Measurements from ENCODE around the gene AMFR.
"Not testable (repeated sequence)": the region's sequence is repeated elsewhere in the genome, so short reads cannot be mapped to it uniquely, and the experiment has no call there.

Gene AMFR

DNA sequence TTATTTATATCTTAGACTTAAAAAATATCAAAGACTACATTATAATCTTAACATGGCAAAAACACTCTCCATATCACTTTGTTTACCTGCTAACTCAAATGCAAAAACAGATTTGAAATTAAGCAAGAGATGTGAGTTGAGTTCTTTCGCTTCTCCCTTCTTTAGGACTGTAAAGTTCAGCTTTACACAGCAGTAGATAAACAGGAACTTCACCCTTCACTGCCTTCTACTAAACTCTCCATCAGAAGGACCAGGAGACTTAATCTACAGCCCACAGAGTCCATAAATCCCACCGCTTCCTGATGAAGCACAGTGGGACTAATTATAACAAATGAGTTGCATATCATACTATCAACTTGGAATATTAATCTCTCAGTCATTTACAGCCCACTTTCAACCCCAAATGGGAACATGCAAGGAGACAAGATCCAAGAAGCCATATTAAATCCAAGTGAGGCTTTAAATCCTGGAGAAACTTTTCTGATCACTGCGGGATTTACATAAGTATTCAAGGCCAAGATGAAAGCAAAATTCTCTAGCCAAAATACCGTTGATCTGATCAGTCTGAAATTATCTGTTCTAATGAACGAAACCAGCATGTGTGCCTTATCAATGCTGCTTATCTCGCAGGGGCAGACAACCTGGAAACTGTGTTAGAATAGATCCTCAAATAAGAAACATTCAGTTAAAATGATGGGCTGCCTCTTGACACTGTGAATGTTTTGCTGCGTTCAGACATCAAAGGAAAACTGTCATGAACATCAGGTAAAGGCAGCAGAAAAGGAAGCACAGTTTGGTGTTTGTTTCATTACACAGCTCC is 1.6 kb downstream of the AMFR start:
- DNase-seq (ENCODE audit: low read depth): no peak

DNA sequence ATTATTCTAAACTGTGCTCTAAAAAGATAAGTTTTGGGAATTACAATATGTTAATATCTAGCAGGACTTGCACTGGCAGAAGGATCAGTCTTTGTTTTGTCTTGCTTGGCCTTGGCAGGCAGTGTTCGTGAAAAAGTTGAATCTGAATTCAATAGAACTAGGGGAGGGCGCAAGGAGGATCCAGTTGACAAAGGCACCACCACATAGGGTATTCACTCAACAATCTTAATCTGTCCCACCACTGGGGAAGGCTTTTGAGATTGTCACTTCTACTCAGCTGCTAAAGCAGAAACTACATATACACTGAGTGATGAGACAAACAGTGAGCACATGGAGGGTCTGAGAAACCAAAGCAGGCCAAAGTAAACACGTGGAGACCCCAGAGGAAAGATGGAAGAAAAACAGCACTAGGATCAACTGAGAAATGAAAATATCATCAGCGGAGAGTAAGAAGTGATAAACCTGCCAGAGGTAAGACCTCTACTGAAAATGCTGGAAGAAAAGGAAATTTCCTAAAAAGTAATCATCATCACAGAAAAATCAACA is 2.4 kb downstream of the AMFR start:
- no peak for DNase-seq (ENCODE audit: low read depth)

DNA sequence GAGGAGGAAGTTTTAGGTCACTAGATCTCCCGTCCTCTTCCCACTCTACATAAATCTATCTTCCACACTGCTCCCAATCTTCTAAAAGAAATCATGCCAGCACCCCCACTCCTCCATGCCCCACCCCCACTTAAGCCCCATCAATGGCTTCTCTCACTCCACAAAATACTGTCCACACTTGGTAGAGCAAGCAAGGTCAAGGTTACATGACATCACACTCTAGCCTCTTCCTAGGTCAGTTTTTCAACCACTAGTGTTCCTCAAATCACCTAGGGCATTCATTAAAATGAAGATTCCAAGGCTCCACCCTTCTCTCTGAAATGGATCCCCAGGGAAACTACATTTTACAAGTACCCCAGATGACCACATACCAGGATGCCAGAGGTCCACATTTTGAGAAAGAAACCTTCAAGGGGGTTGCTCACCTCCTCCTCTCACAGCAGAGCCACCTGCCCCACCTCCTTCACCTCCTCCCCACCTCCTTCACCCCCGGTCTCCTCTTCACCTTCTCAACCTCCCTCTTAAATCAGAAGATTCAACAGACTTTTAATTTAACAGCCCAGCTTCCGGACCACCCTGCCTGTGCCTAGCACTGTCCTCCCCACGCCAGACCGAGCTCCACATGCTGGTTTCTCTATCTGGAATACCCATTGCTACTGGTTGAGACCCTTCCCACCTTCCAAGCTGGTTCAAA is 3.2 kb downstream of the AMFR start:
- DNase-seq (ENCODE audit: low read depth): no peak

DNA sequence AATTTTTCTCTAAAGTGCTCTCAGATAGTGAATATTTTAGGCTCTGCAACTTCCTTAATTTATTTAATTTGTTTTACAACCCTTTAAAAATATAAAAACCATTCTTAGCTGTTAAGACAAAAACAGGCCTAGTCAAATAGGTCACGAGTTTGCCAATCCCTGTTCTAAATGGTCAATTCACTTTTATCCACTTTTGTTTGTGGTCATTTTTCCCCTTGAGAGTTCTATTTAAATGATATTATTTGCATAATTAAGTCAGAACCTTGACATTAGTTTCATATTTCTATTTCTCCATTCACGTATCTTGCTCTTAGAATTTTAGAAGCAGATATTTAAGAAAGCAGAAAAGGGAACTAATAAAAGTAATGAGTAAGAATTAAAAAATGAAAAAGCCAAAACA is 4.0 kb downstream of the AMFR start:
- DNase-seq (ENCODE audit: low read depth): no peak

DNA sequence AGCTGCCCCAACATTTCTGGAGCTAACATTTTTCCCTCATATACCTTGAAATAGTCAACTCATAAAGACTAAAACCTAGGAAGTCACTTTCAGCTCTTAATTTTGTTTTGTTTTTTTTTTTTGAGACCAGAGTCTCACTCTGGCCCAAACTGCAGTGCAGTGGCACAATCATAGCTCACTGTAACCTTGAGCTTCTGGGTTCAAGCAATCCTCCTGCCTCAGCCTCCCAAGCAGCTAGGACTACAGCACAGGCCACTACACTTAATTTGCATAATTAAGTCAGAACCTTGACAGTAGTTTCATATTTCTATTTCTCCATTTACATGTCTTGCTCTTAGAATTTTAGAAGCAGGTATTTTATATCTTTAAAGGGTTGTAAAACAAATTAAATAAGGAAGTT is 4.7 kb downstream of the AMFR start:
- DNase-seq (ENCODE audit: low read depth): no peak

DNA sequence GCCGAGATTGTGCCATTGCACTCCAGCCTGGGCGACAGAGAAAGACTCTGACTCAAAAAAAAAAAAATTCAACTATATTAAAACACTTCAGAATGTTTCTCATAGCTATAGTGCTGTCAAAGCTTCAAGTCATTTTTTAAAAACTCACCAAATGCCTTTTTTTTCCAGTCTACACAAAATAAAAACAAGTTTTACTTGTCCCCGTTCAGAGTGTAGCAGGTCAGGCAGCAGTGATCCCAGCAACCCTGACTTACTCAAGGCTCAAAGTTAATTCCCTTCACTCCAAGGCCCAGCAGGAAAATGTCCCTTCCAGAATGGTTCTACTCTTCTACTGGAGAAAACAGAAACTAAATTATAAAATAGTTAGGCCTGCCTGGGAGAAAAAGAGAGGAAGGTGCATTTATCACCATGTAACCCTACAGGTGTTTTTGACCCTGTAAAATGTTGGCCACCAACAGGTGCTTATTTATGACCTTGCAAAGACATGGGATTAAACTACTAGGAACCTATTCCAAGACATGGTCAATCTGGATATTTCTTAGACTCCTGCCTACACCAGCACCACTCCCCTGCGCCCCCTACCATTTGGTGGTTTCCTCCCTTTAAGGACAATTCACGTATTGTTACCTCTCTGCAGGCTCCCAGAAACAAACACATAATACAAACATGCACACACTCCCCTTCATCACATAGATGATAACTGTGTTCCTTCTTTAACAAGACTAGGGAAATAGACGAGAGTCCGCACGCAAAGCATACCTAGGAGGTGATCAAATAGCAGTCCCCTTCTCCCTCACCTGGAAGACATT is 5.4 kb downstream of the AMFR start:
- DNase-seq (ENCODE audit: low read depth): no peak

DNA sequence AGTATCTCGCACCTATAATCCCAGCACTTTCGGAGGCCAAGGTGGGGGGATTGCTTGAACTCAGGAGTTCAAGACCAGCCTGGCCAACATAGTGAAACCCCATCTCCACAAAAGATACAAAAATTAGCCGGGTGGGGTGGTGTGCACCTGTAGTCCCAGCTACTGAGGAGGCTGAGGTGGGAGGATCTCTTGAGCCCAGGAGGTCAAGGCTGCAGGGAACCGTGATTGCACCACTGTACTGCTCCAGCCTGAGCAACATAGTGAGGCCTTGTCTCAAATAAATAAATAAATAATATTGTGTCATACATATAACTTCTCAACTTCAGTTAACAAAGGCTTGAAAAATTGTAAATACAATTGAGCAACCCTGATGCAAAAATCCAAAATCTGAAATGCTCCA is 8.2 kb downstream of the AMFR start:
- DNase-seq (ENCODE audit: low read depth): no peak

DNA sequence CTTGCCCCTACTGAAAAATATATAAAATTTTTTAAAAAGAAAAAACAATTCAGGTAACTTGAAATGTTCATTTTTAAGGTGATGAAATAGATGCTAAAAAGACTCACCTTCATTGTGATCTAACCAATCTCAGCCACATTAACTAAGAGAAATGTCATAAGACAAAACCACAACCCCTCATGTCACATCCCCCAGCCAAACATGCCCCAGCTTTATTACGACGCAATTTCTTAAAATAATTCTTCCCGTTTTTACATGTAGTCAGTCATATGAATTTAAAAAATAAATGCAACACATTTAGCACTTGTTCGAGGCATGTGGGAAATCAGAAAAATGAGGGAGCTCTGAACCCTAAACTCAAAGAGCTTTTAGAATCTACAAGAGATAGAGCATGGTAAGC is 9.5 kb downstream of the AMFR start:
- DNase-seq (ENCODE audit: low read depth): no peak

DNA sequence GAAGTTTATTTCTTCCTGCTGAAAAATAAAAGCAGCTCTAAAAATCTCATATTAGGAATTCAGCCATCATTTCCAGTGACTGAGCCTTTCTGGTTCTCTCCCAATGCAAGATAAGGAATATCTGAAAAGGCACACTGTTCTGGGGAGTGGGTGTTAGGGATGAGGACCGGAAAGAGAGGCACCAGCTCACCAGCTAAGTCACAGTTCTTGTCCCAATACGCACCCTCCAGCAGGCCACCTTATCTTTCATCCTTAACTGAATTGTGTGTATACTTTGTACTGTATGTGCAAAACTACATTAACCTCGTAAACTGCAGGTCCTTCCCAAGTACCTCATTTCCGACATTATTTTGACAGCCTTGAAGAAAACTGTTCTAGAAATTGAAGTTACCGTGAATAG is 11.0 kb downstream of the AMFR start:
- no peak for DNase-seq (ENCODE audit: low read depth)

DNA sequence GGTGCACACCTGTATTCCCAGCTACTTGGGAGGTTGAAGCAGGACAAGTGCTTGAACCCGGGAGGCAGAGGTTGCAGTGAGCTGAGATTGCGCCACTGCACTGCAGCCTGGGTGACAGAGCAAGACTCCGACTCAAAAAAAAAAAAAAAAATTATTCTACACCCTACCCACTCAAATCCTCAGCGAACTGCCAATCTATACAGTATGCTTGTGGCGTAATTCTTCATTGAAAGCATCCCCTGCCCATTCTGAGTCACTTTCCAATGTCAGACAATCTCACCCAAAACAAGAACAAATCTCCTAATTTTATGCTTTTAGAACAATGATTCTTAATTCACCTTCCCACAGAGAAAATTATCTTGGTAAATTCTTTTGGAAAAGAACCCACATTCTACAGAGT is 12.0 kb downstream of the AMFR start:
- no peak for DNase-seq (ENCODE audit: low read depth)

DNA sequence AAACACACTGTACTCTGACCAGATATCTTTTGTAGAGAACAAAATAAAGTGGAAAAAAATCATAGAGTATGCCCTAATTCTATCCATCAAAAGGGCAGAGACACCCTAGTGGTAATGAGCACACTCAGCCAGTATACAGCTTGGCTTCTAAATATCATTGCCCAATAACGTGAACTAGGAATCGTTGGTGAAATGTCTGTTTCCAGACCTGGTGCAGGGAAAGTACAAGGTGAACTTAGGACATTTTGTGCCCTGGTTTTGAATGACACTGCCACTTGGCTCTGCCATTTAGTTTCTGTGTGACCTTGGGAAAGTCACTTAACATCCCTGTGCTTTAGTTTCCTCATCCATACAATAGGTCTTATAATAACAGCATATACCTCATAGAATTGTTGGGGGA is 13.7 kb downstream of the AMFR start:
- DNase-seq (ENCODE audit: low read depth): no peak

DNA sequence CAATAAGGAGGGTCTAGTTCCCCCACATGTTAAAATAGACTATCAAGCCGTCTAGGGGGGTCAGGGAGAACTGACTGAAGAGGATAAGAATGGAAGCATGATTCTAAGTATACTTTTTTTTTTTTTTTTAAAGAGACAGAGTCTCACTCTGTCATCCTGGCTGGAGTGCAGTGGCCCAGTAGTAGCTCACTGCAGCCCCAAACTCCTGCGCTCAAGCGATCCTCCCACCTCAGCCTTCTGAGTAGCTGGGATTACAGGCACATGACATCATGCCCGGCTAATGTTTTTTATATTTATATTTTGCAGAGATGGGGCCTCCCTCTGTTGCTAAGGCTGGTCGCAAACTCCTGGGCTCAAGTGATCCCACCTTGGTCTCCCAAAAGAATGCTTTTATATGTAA is 14.2 kb downstream of the AMFR start:
- DNase-seq (ENCODE audit: low read depth): no peak

DNA sequence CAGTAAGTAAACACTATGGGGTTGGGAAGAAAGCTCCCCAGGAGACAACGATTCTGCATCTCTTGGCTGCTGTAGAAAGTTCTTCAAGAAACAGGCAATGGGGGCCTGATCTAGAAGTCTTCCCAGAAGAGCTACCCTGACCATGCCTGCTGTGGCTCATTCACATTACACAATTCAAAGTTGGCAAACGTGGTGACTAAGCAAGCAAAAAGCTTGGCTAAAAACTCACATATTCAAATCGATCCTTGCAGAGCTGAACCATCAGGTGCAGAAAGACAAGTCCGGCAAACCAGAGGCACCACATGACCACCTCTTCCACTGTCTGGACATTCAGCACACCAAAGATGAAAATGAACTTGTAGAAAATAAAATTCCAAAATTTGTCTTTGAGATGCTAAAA is 16.1 kb downstream of the AMFR start:
- no peak for DNase-seq (ENCODE audit: low read depth)

DNA sequence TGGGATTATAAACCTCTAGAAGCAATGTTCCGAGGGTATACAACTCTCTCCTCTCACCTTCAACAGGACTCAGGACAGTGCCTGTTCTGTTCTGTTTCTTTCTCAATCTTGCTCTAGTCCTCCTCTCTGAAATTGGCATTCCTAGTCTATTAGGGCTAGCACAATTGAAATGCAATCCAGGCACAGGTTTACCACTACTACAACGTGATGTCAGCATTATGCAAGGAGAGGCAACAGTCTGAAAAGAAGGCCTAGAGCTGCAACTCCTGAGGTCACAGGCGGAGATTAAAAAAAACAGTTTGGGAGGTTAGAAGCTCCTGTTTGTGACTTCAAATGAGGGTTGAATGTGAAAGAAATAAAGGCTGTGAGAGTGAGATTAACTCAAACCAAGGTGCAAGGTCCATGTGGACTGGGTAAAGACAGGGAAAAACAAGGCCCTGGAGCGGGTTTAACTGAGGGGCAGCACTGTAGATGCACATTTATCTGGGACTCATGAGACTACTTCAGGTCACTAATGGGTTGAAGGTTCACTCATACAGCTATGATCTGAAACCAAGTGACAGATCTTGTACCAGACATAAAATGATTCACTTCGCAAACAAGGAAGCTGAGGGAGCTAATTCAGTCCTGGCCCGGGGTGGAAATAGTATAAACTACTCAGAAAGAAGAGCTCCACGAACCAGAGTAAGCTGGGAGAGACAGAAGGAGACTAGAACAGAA is 16.8 kb downstream of the AMFR start:
- DNase-seq (ENCODE audit: low read depth): no peak

DNA sequence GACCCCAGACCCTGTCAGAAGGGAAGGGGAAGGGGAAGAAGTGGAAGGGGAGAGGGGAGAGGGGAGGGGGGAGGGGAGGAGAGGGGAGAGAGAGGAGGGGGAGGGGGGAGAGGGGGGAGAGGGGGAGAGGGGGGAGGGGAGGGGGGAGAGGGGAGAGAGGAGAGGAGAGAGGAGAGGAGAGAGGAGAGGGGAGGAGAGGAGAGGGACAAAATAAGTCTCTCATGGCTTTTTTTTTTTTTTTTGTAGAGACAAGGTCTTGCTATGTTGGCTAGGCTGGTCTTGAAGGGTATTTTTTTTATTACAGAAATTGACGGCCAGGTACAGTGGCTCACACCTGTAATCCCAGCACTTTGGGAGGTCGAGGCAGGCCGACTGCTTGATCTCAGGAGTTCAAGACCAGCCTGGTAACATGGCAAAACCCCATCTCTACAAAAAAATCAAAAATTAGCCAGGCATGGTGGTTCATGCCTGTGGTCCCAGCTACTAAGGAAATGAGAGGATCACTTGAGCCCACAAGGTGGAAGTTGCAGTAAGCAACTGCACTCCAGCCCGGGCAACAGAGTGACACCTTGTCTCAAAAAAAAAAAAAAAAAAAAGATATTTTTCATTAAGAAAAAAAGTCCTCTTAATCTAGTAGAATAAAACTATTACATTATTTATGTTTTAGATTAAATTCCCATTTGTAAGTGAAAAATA is 19.2 kb downstream of the AMFR start:
- no peak for DNase-seq (ENCODE audit: low read depth)

DNA sequence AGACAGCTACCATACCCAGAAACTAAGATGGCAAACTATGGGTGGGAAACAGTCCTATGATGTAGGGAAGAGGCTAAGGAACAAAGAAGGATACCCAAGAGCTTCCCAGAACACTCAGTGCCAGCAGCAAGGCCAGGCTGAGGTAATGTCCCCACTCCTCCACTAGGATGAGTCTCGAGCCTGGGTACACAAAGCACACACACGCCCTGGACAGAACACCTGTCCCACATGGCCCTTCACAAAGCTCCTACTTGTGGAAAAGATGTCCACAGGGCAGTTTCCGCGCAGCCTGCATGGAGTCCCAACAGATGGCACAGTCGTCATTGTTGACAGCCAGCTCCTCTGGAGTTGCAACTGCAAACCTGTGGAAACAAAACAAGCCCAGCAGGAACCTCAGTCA is 23.9 kb downstream of the AMFR start:
- DNase-seq (ENCODE audit: low read depth): no peak

DNA sequence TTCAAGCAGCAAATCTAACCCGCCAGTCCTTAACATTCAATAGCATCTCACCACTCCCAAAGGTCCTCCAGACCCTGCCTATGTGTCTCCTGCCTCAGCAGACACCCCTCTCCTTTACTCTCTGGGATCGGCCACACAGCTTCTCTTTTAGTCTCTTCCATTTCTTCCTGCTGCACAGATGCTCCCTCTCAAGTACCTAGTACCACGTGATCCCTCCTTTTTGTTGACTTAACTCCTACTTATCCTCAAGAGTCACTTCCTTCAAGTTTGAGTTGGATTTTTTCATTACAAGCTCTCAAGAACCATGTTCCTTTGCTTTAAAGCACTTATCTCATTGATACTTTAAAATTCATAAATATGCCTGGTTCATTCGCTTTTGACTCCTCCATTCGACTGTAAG is 24.9 kb downstream of the AMFR start:
- DNase-seq (ENCODE audit: low read depth): no peak

DNA sequence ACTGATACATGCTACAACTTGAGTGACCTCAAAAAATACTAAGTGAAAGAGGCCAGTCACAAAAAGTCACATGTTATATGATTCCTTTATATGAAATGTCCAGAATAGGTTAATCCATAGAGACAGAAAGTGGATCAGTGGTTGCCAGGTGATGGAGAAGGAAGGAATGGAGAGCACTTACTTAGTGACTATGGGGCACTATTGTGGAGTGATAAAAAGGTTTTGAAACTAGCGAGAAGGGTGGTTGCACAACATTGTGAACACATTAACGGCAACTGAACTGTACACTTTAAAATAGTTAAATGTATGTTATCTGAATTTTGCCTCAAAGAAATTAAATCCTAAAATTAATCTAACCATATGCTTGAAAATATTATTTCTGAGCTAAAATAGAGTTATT is 25.9 kb downstream of the AMFR start:
- no peak for DNase-seq (ENCODE audit: low read depth)

DNA sequence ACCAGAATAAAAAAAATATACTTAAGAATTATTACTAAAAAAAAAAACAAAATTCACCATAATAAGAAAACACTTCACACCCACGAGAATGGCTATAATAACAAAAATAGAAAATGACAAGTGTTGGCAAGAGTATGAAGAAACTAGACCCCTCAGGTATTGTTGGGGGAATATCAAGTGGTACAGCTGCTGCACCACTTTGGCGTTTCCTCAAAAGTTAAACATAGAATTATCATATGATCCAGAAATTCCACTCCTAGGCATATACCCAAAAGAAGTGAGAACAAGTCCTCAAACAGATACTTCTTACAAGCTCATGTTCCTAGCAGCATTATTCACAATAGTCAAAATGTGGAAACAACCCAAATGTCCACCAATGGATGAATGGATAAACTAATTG is 26.3 kb downstream of the AMFR start:
- no peak for DNase-seq (ENCODE audit: low read depth)

DNA sequence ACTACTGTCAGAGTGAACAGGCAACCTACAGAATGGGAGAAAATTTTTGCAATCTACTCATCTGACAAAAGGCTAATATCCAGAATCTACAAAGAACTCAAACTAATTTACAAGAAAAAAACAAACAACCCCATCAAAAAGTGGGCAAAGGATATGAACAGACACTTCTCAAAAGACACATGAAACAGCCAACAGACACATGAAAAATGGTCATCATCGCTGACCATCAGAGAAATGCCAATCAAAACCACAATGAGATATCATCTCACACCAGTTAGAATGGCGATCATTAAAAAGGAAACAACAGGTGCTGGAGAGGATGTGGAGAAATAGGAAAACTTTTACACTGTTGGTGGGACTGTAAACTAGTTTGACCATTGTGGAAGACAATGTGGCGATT is 28.6 kb downstream of the AMFR start:
- DNase-seq (ENCODE audit: low read depth): not testable (repeated sequence)

DNA sequence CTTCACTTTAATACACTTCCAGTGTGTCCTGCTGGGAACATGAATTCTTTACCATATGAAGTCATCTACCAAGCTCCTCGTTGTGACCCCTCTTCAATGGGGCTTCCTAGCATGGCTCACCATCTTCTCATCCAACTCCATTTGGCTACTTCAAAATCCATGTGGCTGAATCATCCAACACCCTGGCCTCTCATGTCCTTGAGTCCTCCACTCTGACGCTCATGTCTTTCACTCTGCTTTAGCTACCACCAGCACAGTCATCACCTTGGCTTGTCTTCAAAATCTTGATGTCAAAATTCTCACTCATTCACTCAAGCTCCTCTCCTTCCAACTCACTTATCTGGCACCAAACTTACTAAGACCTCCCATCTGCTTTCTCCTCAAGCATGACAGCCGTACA is 35.8 kb downstream of the AMFR start:
- DNase-seq (ENCODE audit: low read depth): no peak

All from stimulated activated CD8-positive, alpha-beta memory T cell treated with anti-CD3 and anti-CD28 coated beads, Interleukin-15, amount 100 ng/mL, for 24 hours (primary cell).